Measurements from ENCODE around the gene PRKCQ.
A peak's percentile ranks its signal among the peaks of the same experiment; 100 is the strongest.

PRKCQ gene

GRCh38 chr10:6431861-6432260 lies 148.2 kb downstream of the PRKCQ start:
- no peak for DNase-seq

GRCh38 chr10:6431186-6431585 lies 148.9 kb downstream of the PRKCQ start:
- DNase-seq, result no peak

- DNase-seq, result no peak
Observed at GRCh38 chr10:6430423-6430980, 149.6 kb downstream of the PRKCQ start.

GRCh38 chr10:6427357-6427959 lies 152.6 kb downstream of the PRKCQ start:
- no peak for DNase-seq

GRCh38 chr10:6426317-6426716 lies 153.8 kb downstream of the PRKCQ start:
- no peak for DNase-seq

GRCh38 chr10:6423413-6424170 lies 156.5 kb downstream of the PRKCQ start:
- no peak for DNase-seq

- DNase-seq, result peak; percentile 53 to 56
Observed at GRCh38 chr10:6423004-6423403, 157.1 kb downstream of the PRKCQ start.

GRCh38 chr10:6418613-6419216 lies 161.4 kb downstream of the PRKCQ start:
- no peak for DNase-seq

- no peak for DNase-seq
Observed at GRCh38 chr10:6418167-6418566, 161.9 kb downstream of the PRKCQ start.

- no peak for DNase-seq
Observed at GRCh38 chr10:6416892-6417512, 163.1 kb downstream of the PRKCQ start.

- no peak for DNase-seq
Observed at GRCh38 chr10:6411436-6411835, 168.6 kb downstream of the PRKCQ start.

GRCh38 chr10:6410830-6411229 lies 169.2 kb downstream of the PRKCQ start:
- no peak for DNase-seq

GRCh38 chr10:6409971-6410643 lies 170.0 kb downstream of the PRKCQ start:
- DNase-seq, result peak in 1 of 2 donors; percentile 40

- DNase-seq, result no peak
Observed at GRCh38 chr10:6408799-6409198, 171.3 kb downstream of the PRKCQ start.

GRCh38 chr10:6407034-6407721 lies 172.9 kb downstream of the PRKCQ start:
- DNase-seq, result peak in 1 of 2 donors; percentile 33

- no peak for DNase-seq
Observed at GRCh38 chr10:6406220-6407033, 173.6 kb downstream of the PRKCQ start.

GRCh38 chr10:6405713-6406112 lies 174.4 kb downstream of the PRKCQ start:
- DNase-seq, result no peak

GRCh38 chr10:6404127-6405072 lies 175.7 kb downstream of the PRKCQ start:
- DNase-seq, result no peak

GRCh38 chr10:6402960-6403359 lies 177.1 kb downstream of the PRKCQ start:
- no peak for DNase-seq

GRCh38 chr10:6402349-6402709 lies 177.7 kb downstream of the PRKCQ start:
- DNase-seq, result no peak

Measured in stimulated activated CD4-positive, alpha-beta T cell treated with anti-CD3 and anti-CD28 coated beads, Interleukin-2, amount 100 ng/mL, for 24 hours (primary cell).